Measurements from ENCODE around the gene TMEM242. TPM values are rescaled to one million over a fixed set of nuclear protein-coding genes. Genes with fewer than 3 reads are reported as not detected.

The TMEM242 gene
- total and polyA plus RNA-seq, 2 donors (not counting 3 experiments of a cell fraction or from before 2014, with no cell fraction given) = 5.3 to 15.5 TPM

- ChIA-PET POLR2A (interaction anchor here (1.1 to 1.3 kb wide), 2 partner anchors 21 to 356 kb away, joined by 3 to 4 read pairs; no protein-coding TSS in a partner anchor), CTCF (interaction anchor here (0.9 to 3.8 kb wide), 28 partner anchors 11 to 820 kb away, joined by 3 to 121 read pairs (median 5); partner anchors contain the start of gene TMEM242)
- no TSS peak for BruUV-seq (replicated peaks)
- no peak overlapping the region for H3K4me3 ChIP-seq (replicated peaks in 1 of 3; ENCODE audit: insufficient read depth in 1 of 3, low read depth in 1 of 3, low read length in 3 of 3)
- H4K20me1 ChIP-seq (replicated peaks; ENCODE audit: control insufficient read depth, extremely low read depth, insufficient read depth, low read length) = no peaks in the 10 kb centered on the region
- dilution Hi-C loops (cut with MboI; ENCODE audit: extremely low pct_ligation_motif_present, low sequenced_read_pairs) (no loop called here), intact Hi-C loops (cut with micrococcal nuclease) (loop anchor here (1.0 to 10.0 kb wide), 4 partner anchors 22 to 751 kb away; no protein-coding TSS in a partner anchor)
- DNase-seq (ENCODE audit: low read depth, low spot score) (peak; percentile 5), FAIRE-seq (peak; percentile 74)
- peaks cover 0 to 28% of the 10 kb centered on the region in 2 experiments for H3K36me3 ChIP-seq (ENCODE audit: control insufficient read depth in 2 of 2, extremely low read depth in 1 of 2, insufficient read depth in 2 of 2, low read length in 2 of 2)
- no peak overlapping the region for H3K27ac ChIP-seq (ENCODE audit: insufficient read depth, low read depth, low read length)
- no peak overlapping the region for H2AFZ ChIP-seq (ENCODE audit: low read depth, low read length)
- H3K9ac ChIP-seq (replicated peaks; ENCODE audit: extremely low read depth, insufficient read depth, low read length) = no peak overlapping the region
- H3K9me3 ChIP-seq (replicated peaks; ENCODE audit: control insufficient read depth, insufficient read depth, low read length) = no peaks in the 10 kb centered on the region
- H3K79me2 ChIP-seq (ENCODE audit: control insufficient read depth, insufficient read depth, low read length) = no peaks in the 10 kb centered on the region
- no peak for TF ChIP-seq EZH2 (IDR thresholded peaks at IDR 0.05; ENCODE audit: borderline replicate concordance, low read depth, low read length, severe bottlenecking)
- no peak for TF ChIP-seq MYC (IDR thresholded peaks at IDR 0.05; ENCODE audit: low read depth, low read length)
- TF ChIP-seq MAX (IDR thresholded peaks at IDR 0.05; ENCODE audit: insufficient read depth, insufficient read length) = no peak
- no peak for TF ChIP-seq POLR2A (IDR thresholded peaks at IDR 0.05; ENCODE audit: low read depth, low read length)
- TF ChIP-seq FOS (IDR thresholded peaks at IDR 0.05; ENCODE audit: borderline replicate concordance, insufficient read depth, low read length) = no peak
- TF ChIP-seq, protein P1, sequence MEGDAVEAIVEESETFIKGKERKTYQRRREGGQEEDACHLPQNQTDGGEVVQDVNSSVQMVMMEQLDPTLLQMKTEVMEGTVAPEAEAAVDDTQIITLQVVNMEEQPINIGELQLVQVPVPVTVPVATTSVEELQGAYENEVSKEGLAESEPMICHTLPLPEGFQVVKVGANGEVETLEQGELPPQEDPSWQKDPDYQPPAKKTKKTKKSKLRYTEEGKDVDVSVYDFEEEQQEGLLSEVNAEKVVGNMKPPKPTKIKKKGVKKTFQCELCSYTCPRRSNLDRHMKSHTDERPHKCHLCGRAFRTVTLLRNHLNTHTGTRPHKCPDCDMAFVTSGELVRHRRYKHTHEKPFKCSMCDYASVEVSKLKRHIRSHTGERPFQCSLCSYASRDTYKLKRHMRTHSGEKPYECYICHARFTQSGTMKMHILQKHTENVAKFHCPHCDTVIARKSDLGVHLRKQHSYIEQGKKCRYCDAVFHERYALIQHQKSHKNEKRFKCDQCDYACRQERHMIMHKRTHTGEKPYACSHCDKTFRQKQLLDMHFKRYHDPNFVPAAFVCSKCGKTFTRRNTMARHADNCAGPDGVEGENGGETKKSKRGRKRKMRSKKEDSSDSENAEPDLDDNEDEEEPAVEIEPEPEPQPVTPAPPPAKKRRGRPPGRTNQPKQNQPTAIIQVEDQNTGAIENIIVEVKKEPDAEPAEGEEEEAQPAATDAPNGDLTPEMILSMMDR (IDR thresholded peaks at IDR 0.05; ENCODE audit: extremely low read depth in 1 of 2, insufficient read depth in 1 of 2, low read depth in 1 of 2, low read length in 2 of 2) = no peak
- no peak for TF ChIP-seq JUN (IDR thresholded peaks at IDR 0.05; ENCODE audit: borderline replicate concordance, insufficient read depth, insufficient read length, low read depth)
- no peak for TF ChIP-seq GATA2 (IDR thresholded peaks at IDR 0.05; ENCODE audit: insufficient read depth, insufficient read length, low read depth, low read length)
- no peak for TF ChIP-seq POLR2AphosphoS5 (IDR thresholded peaks at IDR 0.05; ENCODE audit: insufficient read depth, low read depth, low read length)
- H3K9me1 ChIP-seq (replicated peaks; ENCODE audit: control insufficient read depth, extremely low read depth, insufficient read depth, low read length) = no peaks in the 10 kb centered on the region
- no peaks in the 10 kb centered on the region for H3K27me3 ChIP-seq (ENCODE audit: control insufficient read depth in 2 of 2, insufficient read depth in 2 of 2, low read length in 2 of 2)
- peaks cover 20% of the 10 kb centered on the region for H3K4me1 ChIP-seq (ENCODE audit: control insufficient read depth, extremely low read depth, insufficient read depth, low read length)
- H3K4me2 ChIP-seq (ENCODE audit: insufficient read depth, low read length) = no peak overlapping the region
Observed at GRCh38 chr6:157313531-157314467, 9.5 kb downstream of the TMEM242 start.

All from endothelial cell of umbilical vein (primary cell).